SU-DHL-6 (cell line): ENCODE results near the gene FAM3A.

Source experiments
- EZH2phosphoT487 ChIP-seq: fragments of 200-600 bp; sonication (generic), shearing (Covaris generic); conservative IDR thresholded peaks from 2 replicates; pipeline ENCODE4 v1.6.1; 2018; ENCODE audit warnings: mild to moderate bottlenecking, antibody characterized with exemption, low read length, moderate library complexity, mixed read lengths
- TF ChIP-seq, protein P1 (sequence below): fragments of 200-600 bp; sonication (generic); IDR thresholded peaks from one replicate; pipeline ENCODE4 v1.5.1; 2017; ENCODE audit warnings: antibody characterized with exemption, mild to moderate bottlenecking, low read length, moderate library complexity; ENCODE audit not compliant: insufficient read depth, poor library complexity, severe bottlenecking

DNA sequence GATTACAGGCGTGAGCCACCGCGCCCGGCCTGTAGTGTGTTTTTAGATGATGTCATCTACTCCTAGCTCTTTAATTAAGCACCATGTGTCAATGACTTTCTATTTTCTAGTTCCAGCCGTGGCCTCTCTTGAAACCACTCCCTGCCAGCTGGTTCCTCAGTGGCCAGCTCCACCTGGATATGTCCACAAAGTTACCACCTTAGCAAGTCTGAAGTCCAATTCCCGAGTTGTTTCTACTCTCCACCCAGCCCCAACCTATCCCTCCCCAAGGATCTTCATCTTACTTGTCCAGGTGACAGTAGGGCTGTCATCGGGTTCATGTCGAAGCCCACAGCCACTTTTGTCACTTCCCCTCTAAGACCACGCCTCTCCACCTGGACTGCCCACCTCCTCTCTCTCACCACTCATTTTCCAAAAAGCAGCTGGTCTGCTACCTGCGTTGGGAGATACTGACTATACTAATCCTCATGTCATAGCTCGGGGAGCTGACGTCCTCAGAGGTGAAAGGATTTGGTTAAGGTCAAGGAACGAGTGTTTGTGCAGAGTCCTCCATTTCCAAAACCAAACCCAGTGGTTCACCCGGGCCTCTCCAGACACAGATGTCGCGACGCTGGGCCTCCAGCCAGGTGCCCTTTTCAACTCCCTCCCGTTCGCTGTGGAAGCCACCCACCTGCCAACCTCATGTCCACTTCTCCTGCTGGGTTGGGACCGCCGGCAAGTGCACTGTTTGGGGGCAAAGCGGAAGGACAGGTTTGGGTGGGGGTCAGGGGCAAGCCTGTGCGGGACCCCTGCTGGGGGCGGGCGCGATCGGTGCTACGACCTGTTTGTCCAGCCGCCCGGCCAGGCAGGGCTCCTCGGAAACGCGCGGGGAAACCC, 704 bp downstream of the FAM3A start:
- TF ChIP-seq, protein P1, sequence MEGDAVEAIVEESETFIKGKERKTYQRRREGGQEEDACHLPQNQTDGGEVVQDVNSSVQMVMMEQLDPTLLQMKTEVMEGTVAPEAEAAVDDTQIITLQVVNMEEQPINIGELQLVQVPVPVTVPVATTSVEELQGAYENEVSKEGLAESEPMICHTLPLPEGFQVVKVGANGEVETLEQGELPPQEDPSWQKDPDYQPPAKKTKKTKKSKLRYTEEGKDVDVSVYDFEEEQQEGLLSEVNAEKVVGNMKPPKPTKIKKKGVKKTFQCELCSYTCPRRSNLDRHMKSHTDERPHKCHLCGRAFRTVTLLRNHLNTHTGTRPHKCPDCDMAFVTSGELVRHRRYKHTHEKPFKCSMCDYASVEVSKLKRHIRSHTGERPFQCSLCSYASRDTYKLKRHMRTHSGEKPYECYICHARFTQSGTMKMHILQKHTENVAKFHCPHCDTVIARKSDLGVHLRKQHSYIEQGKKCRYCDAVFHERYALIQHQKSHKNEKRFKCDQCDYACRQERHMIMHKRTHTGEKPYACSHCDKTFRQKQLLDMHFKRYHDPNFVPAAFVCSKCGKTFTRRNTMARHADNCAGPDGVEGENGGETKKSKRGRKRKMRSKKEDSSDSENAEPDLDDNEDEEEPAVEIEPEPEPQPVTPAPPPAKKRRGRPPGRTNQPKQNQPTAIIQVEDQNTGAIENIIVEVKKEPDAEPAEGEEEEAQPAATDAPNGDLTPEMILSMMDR = no peak
- no peak for TF ChIP-seq EZH2phosphoT487
